ENCODE measurements around the gene SLC4A5.

SLC4A5 gene

GRCh38 chr2:74312913-74313312, 30.3 kb downstream of the SLC4A5 start:
- no peak for TF ChIP-seq NFIC (IDR thresholded peaks at IDR 0.05)
- TF ChIP-seq TAF1 (IDR thresholded peaks at IDR 0.05; ENCODE audit: low read depth): no peak
- TF ChIP-seq RAD21 (IDR thresholded peaks at IDR 0.05; ENCODE audit: low read depth): no peak
- no peak for TF ChIP-seq TCF12 (IDR thresholded peaks at IDR 0.05; ENCODE audit: low read depth)
- no peak for TF ChIP-seq CREB1 (IDR thresholded peaks at IDR 0.05; ENCODE audit: low read depth)
- TF ChIP-seq ZBTB7A (IDR thresholded peaks at IDR 0.05; ENCODE audit: low read depth): no peak
- TF ChIP-seq EGR1 (IDR thresholded peaks at IDR 0.05): no peak
- TF ChIP-seq, protein P1, sequence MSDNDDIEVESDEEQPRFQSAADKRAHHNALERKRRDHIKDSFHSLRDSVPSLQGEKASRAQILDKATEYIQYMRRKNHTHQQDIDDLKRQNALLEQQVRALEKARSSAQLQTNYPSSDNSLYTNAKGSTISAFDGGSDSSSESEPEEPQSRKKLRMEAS (IDR thresholded peaks at IDR 0.05): no peak
- no peak for TF ChIP-seq CEBPB (IDR thresholded peaks at IDR 0.05)
- no peak for TF ChIP-seq YY1 (IDR thresholded peaks at IDR 0.05; ENCODE audit: low read depth)
- TF ChIP-seq REST (IDR thresholded peaks at IDR 0.05; ENCODE audit: low read depth): no peak
- TF ChIP-seq USF1 (IDR thresholded peaks at IDR 0.05): no peak
- no peak for TF ChIP-seq FOXM1 (IDR thresholded peaks at IDR 0.05; ENCODE audit: borderline replicate concordance, low read depth)
- TF ChIP-seq EP300 (IDR thresholded peaks at IDR 0.05; ENCODE audit: borderline replicate concordance): no peak
- no peak for TF ChIP-seq TEAD4 (IDR thresholded peaks at IDR 0.05)

GRCh38 chr2:74307720-74308119, 35.5 kb downstream of the SLC4A5 start:
- no peak for TF ChIP-seq TCF12 (IDR thresholded peaks at IDR 0.05; ENCODE audit: low read depth)
- no peak for TF ChIP-seq USF1 (IDR thresholded peaks at IDR 0.05)
- TF ChIP-seq TAF1 (IDR thresholded peaks at IDR 0.05; ENCODE audit: low read depth): no peak

DNA sequence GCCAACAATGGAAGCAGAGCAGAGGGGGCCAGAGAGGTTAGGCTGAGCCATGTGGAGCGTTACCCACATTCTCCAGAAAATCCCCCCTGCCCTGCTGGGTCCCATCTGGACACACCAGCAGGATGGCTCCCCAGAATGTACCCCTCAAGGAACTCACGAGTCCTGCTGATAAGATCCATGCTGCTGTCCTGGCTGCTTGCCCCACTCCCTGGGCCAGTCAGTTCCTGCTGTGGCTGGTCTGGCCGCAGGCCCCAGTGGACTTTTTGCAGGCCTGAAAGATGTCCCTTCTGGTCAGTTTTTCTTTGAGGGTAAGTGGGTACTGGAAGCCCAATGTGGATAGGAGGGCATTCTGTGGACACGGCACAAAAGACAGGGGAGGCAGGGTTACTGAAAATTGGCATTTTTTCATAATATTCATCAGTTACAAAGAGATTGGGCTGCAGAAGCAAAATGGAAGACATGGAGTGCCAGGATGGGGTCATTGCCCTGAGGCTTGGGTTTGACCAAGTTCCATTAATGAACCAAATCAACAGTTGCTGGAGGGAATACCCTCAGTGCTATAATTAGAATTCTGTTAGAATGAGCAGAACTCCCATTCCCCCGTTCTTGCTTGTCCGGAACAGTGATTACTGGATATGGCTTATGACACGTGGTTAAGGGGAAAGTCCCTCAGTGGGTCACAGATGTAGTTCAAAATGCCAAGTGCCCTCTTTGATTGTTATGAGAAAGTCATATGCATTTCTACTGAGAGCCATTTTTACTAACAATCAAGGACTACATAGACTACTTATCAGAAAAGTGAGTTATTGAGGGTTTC, 38.7 kb downstream of the SLC4A5 start:
- TF ChIP-seq REST (IDR thresholded peaks at IDR 0.05; ENCODE audit: low read depth) (no peak), FOXM1 (IDR thresholded peaks at IDR 0.05; ENCODE audit: borderline replicate concordance, low read depth) (no peak), YY1 (IDR thresholded peaks at IDR 0.05; ENCODE audit: low read depth) (no peak), CEBPB (IDR thresholded peaks at IDR 0.05) (no peak), NFIC (IDR thresholded peaks at IDR 0.05) (no peak), RAD21 (IDR thresholded peaks at IDR 0.05; ENCODE audit: low read depth) (no peak), CREB1 (IDR thresholded peaks at IDR 0.05; ENCODE audit: low read depth) (no peak), EP300 (IDR thresholded peaks at IDR 0.05; ENCODE audit: borderline replicate concordance) (no peak), TEAD4 (IDR thresholded peaks at IDR 0.05) (no peak), TAF1 (IDR thresholded peaks at IDR 0.05; ENCODE audit: low read depth) (no peak), TCF12 (IDR thresholded peaks at IDR 0.05; ENCODE audit: low read depth) (no peak), EGR1 (IDR thresholded peaks at IDR 0.05) (no peak), ZBTB7A (IDR thresholded peaks at IDR 0.05; ENCODE audit: low read depth) (no peak), USF1 (IDR thresholded peaks at IDR 0.05) (no peak)
- TF ChIP-seq, protein P1 (IDR thresholded peaks at IDR 0.05): no peak

GRCh38 chr2:74302865-74303264, 40.4 kb downstream of the SLC4A5 start:
- no peak for TF ChIP-seq EGR1 (IDR thresholded peaks at IDR 0.05)
- no peak for TF ChIP-seq EP300 (IDR thresholded peaks at IDR 0.05; ENCODE audit: borderline replicate concordance)
- no peak for TF ChIP-seq TAF1 (IDR thresholded peaks at IDR 0.05; ENCODE audit: low read depth)
- no peak for TF ChIP-seq NFIC (IDR thresholded peaks at IDR 0.05)
- no peak for TF ChIP-seq FOXM1 (IDR thresholded peaks at IDR 0.05; ENCODE audit: borderline replicate concordance, low read depth)
- TF ChIP-seq REST (IDR thresholded peaks at IDR 0.05; ENCODE audit: low read depth): no peak
- TF ChIP-seq TCF12 (IDR thresholded peaks at IDR 0.05; ENCODE audit: low read depth): no peak
- no peak for TF ChIP-seq TEAD4 (IDR thresholded peaks at IDR 0.05)
- TF ChIP-seq ZBTB7A (IDR thresholded peaks at IDR 0.05; ENCODE audit: low read depth): no peak
